Measurements from ENCODE around the gene MPP7.

DNA sequence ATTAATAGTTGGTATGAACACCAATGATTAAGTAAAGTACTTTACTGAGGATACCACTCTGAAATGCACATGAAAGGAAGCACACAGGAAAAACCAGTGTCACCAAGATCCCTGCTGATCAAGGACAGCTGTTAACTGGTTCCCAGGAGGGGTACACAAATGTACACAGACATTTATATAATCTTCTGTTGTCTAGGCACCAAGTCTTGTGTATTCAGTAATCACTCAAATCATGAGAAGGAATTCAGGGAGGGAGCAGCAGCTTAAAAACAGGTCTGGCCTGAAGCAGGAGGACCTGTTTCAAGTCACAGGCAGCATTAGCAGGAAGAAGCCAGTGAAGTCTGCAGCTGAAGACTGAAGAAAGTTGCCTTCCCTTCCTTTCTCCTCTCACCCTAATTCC, 18.7 kb downstream of the MPP7 start:
- TF ChIP-seq, protein P1, sequence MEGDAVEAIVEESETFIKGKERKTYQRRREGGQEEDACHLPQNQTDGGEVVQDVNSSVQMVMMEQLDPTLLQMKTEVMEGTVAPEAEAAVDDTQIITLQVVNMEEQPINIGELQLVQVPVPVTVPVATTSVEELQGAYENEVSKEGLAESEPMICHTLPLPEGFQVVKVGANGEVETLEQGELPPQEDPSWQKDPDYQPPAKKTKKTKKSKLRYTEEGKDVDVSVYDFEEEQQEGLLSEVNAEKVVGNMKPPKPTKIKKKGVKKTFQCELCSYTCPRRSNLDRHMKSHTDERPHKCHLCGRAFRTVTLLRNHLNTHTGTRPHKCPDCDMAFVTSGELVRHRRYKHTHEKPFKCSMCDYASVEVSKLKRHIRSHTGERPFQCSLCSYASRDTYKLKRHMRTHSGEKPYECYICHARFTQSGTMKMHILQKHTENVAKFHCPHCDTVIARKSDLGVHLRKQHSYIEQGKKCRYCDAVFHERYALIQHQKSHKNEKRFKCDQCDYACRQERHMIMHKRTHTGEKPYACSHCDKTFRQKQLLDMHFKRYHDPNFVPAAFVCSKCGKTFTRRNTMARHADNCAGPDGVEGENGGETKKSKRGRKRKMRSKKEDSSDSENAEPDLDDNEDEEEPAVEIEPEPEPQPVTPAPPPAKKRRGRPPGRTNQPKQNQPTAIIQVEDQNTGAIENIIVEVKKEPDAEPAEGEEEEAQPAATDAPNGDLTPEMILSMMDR (conservative IDR thresholded peaks at IDR 0.05), result no peak
- no peak for TF ChIP-seq EZH2 (IDR thresholded peaks at IDR 0.05; ENCODE audit: low read depth)

Data from PC-9 (cell line).